HG03175 (cell line): ENCODE data around the gene RFX1.

Experiments
- ATAC-seq: cut with Tn5 transposase; IDR thresholded peaks from one replicate; pipeline ENCODE4 v1.9.1; 2021; ENCODE audit warnings: mild to moderate bottlenecking, moderate library complexity; ENCODE audit not compliant: unreplicated experiment

RFX1 gene

GRCh38 chr19:13962699-13963602 lies 43.2 kb downstream of the RFX1 start:
- no peak for ATAC-seq

GRCh38 chr19:13961826-13962698 lies 44.1 kb downstream of the RFX1 start:
- no peak for ATAC-seq

GRCh38 chr19:13960863-13961784 lies 45.0 kb downstream of the RFX1 start:
- no peak for ATAC-seq

- ATAC-seq: no peak
Observed at GRCh38 chr19:13959962-13960862, 45.9 kb downstream of the RFX1 start.

GRCh38 chr19:13959141-13959961 lies 46.8 kb downstream of the RFX1 start:
- ATAC-seq: no peak

- ATAC-seq: no peak
Observed at GRCh38 chr19:13958043-13958442, 48.1 kb downstream of the RFX1 start.

GRCh38 chr19:13957051-13957450 lies 49.1 kb downstream of the RFX1 start:
- ATAC-seq: no peak

GRCh38 chr19:13956365-13956744 lies 49.8 kb downstream of the RFX1 start:
- no peak for ATAC-seq

GRCh38 chr19:13955662-13956364 lies 50.3 kb downstream of the RFX1 start:
- no peak for ATAC-seq

- no peak for ATAC-seq
Observed at GRCh38 chr19:13954185-13954584, 51.9 kb downstream of the RFX1 start.

- ATAC-seq: no peak
Observed at GRCh38 chr19:13952931-13953531, 53.1 kb downstream of the RFX1 start.

GRCh38 chr19:13952154-13952930 lies 53.8 kb downstream of the RFX1 start, which contains the start of gene DCAF15:
Gene DCAF15, plus strand, starts transcription at chr19:13952509. Its CDS starts 4 bp downstream, at chr19:13952513.
- peak; percentile 98 for ATAC-seq

GRCh38 chr19:13951799-13952153 lies 54.3 kb downstream of the RFX1 start:
- ATAC-seq: peak; percentile 2

GRCh38 chr19:13951043-13951442 lies 55.1 kb downstream of the RFX1 start:
- no peak for ATAC-seq

GRCh38 chr19:13946414-13946813 lies 59.7 kb downstream of the RFX1 start:
- ATAC-seq: no peak

- no peak for ATAC-seq
Observed at GRCh38 chr19:13942023-13942684, 64.0 kb downstream of the RFX1 start.
